CD4-positive, alpha-beta T cell treated with Interleukin-1 beta for 1 hour (primary cell): Measurements from ENCODE around the gene SLC35E2B.
A peak's percentile ranks its signal among the peaks of the same experiment; 100 is the strongest.

Experiments
- DNase-seq, 2 donors: peaks; one replicate each; pipeline ENCODE4 v3.0.0-alpha.2; 2020 to 2022

Gene SLC35E2B

GRCh38 chr1:1623181-1623630 lies 69.4 kb downstream of the SLC35E2B start:
- no peak for DNase-seq

- DNase-seq: no peak
These were observed 69.9 kb downstream of the SLC35E2B start for GRCh38 chr1:1622788-1623094.

- no peak for DNase-seq
These were observed 70.4 kb downstream of the SLC35E2B start for GRCh38 chr1:1622010-1622787.

- DNase-seq: no peak
These were observed 71.2 kb downstream of the SLC35E2B start for GRCh38 chr1:1621173-1622009.

- DNase-seq: no peak
These were observed 72.0 kb downstream of the SLC35E2B start for GRCh38 chr1:1620433-1621139.

- no peak for DNase-seq
These were observed 72.7 kb downstream of the SLC35E2B start for GRCh38 chr1:1619917-1620361.

GRCh38 chr1:1618396-1619068 lies 74.1 kb downstream of the SLC35E2B start:
- no peak for DNase-seq

GRCh38 chr1:1617925-1618324 lies 74.7 kb downstream of the SLC35E2B start:
- no peak for DNase-seq

- no peak for DNase-seq
These were observed 75.1 kb downstream of the SLC35E2B start for GRCh38 chr1:1617516-1617915.

- DNase-seq: no peak
These were observed 75.8 kb downstream of the SLC35E2B start for GRCh38 chr1:1616838-1617237.

GRCh38 chr1:1616045-1616790 lies 76.4 kb downstream of the SLC35E2B start:
- DNase-seq: peak; percentile 59 to 61

GRCh38 chr1:1615256-1616044 lies 77.1 kb downstream of the SLC35E2B start, which contains the start of gene MIB2:
Gene MIB2, plus strand, starts transcription at chr1:1615500. Its CDS starts 7,953 bp downstream, at chr1:1623453.
- peak; percentile 98 to 99 for DNase-seq

GRCh38 chr1:1614954-1615255 lies 77.7 kb downstream of the SLC35E2B start:
- DNase-seq: no peak

GRCh38 chr1:1614204-1614953 lies 78.2 kb downstream of the SLC35E2B start:
- DNase-seq: peak; percentile 61 to 73

GRCh38 chr1:1613509-1614082 lies 79.0 kb downstream of the SLC35E2B start:
- no peak for DNase-seq

- DNase-seq: no peak
These were observed 80.5 kb downstream of the SLC35E2B start for GRCh38 chr1:1612104-1612400.

- DNase-seq: no peak
These were observed 81.8 kb downstream of the SLC35E2B start for GRCh38 chr1:1610796-1611195.

- DNase-seq: no peak
These were observed 82.6 kb downstream of the SLC35E2B start for GRCh38 chr1:1609822-1610485.
